ENCODE data around the gene PLCB4. TPM values are rescaled to one million over a fixed set of nuclear protein-coding genes. Genes with fewer than 3 reads are reported as not detected.

The PLCB4 gene
- total and polyA plus RNA-seq, 7 donors, result 9.7 to 21.0 (median 12.4) TPM

DNA sequence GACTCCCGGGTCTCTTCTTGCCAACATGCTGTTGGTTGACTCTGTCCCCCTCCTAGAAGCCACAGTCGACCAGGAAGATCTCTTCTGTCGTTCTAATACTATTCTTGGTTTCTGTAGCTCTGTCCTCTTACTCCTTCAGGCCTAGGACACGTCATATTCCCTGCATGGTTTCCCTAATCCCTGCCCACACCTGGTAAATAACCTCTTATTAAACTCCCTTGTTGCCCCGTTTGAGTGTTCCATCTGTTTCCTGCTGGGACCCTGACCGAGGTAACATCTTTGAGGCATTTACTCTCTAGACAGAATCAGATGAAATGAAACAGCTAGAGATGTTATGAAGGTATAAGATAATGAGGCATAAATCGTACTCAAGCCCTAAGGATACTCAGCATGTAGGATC, 68.1 kb downstream of the PLCB4 start:
- DNase-seq, result no peak
- TF ChIP-seq POLR2A (IDR thresholded peaks at IDR 0.05), result no peak
- no peak for TF ChIP-seq EP300 (IDR thresholded peaks at IDR 0.05)
- TF ChIP-seq, protein P1, sequence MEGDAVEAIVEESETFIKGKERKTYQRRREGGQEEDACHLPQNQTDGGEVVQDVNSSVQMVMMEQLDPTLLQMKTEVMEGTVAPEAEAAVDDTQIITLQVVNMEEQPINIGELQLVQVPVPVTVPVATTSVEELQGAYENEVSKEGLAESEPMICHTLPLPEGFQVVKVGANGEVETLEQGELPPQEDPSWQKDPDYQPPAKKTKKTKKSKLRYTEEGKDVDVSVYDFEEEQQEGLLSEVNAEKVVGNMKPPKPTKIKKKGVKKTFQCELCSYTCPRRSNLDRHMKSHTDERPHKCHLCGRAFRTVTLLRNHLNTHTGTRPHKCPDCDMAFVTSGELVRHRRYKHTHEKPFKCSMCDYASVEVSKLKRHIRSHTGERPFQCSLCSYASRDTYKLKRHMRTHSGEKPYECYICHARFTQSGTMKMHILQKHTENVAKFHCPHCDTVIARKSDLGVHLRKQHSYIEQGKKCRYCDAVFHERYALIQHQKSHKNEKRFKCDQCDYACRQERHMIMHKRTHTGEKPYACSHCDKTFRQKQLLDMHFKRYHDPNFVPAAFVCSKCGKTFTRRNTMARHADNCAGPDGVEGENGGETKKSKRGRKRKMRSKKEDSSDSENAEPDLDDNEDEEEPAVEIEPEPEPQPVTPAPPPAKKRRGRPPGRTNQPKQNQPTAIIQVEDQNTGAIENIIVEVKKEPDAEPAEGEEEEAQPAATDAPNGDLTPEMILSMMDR (IDR thresholded peaks at IDR 0.05), result no peak
- TF ChIP-seq POLR2AphosphoS5 (IDR thresholded peaks at IDR 0.05), result no peak
- intact Hi-C loops (cut with DNase I), result no loop called here

DNA sequence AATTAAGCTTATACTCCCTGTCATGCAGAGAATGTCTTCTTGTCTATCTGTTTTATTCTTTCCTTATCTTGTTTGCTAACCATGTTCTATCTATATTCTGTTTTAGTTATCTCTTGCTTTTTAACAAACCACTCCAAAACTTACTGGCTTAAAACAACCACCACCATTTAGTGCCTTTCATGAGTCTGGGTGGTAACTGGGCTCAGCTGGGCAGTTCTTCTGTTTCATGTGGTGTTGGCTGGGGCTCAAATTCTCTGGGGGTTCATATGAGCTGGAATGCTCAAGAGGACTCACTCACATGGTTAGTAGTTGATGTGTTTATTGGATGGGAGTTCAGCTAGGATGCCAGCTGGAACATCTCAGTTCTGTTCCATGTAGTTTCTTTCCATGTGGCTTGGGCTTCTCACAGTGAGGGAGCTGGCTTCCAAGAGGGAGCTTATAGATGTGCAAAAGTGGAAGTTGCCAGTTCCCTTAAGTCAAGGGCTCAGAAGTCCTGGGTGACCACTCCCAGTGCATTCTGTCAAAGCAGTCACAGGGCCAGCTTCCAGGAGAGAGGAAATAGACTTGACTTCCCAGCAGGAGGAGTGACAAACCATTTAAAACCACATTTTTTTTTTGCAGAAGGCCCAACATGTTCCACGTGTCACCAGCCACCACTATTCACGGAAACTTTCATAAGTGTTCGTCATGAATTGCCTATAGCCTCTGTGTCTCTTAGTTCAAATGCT, 70.4 kb downstream of the PLCB4 start:
- intact Hi-C loops (cut with DNase I), result no loop called here
- Histone ChIP-seq H3K36me3 (no peaks in the 10 kb centered on the region), H3K27ac (no peak overlapping the region), H3K9me3 (peaks cover 0 to 5% (median 0%) of the 10 kb centered on the region in 4 donors), H3K4me3 (no peak overlapping the region), H3K27me3 (no peaks in the 10 kb centered on the region), H3K4me1 (peaks cover 0 to 7% (median 0%) of the 10 kb centered on the region in 4 donors)
- no peak for DNase-seq
- TF ChIP-seq, protein P1 (IDR thresholded peaks at IDR 0.05), result no peak
- TF ChIP-seq EP300 (IDR thresholded peaks at IDR 0.05), result no peak
- TF ChIP-seq POLR2A (IDR thresholded peaks at IDR 0.05), result no peak
- no peak for TF ChIP-seq POLR2AphosphoS5 (IDR thresholded peaks at IDR 0.05)
- WGBS, 2 donors, result 89 to 96% methylated on average over 3 of the region's 3 CpGs

More for the DNA sequence above, 68.1 kb downstream of the PLCB4 start:
- 59 to 85% methylated on average over 7 of the region's 7 CpGs for WGBS, 2 donors
- Histone ChIP-seq H3K9me3 (peaks cover 0 to 5% (median 2%) of the 10 kb centered on the region in 4 donors), H3K27ac (no peak overlapping the region), H3K4me3 (no peak overlapping the region), H3K27me3 (no peaks in the 10 kb centered on the region), H3K4me1 (no peaks in the 10 kb centered on the region), H3K36me3 (no peaks in the 10 kb centered on the region)

DNA sequence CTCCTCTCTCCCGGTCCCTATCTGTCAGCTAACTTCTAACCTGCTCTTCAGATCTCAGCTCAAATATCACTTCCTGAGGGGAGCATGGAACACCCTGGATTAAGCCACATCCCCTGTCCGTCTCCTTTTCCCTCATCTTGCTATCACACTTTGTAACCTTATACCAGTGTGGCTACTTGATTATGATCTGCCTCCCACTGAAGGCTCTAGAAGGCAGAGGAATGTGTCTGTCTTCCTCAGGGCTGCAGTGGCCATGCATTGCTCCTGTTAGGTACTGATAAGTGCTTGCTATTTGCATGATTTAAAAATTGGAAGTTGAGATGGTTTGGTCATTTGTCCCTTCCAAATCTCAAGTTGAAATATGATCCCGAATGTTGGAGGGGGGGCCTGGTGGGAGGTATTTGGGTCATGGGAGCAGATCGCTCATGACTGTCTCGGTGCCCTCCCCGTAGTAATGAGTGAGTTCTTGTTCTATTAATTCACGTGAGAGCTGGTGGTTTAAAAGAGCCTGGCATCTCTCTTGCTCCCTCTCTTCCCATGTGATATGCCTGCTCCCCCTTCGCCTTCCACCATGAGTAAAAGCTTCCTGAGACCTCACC, 71.4 kb downstream of the PLCB4 start:
- Histone ChIP-seq H3K27ac (no peak overlapping the region), H3K4me3 (no peak overlapping the region), H3K9me3 (peaks cover 0 to 5% (median 0%) of the 10 kb centered on the region in 4 donors), H3K36me3 (no peaks in the 10 kb centered on the region), H3K4me1 (peaks cover 0 to 7% (median 0%) of the 10 kb centered on the region in 4 donors), H3K27me3 (no peaks in the 10 kb centered on the region)
- DNase-seq, result no peak
- 93 to 94% methylated on average over 8 of the region's 8 CpGs for WGBS, 2 donors
- intact Hi-C loops (cut with DNase I), result no loop called here
- TF ChIP-seq POLR2A (IDR thresholded peaks at IDR 0.05) (no peak), EP300 (IDR thresholded peaks at IDR 0.05) (no peak), POLR2AphosphoS5 (IDR thresholded peaks at IDR 0.05) (no peak)
- TF ChIP-seq, protein P1 (IDR thresholded peaks at IDR 0.05), result no peak

DNA sequence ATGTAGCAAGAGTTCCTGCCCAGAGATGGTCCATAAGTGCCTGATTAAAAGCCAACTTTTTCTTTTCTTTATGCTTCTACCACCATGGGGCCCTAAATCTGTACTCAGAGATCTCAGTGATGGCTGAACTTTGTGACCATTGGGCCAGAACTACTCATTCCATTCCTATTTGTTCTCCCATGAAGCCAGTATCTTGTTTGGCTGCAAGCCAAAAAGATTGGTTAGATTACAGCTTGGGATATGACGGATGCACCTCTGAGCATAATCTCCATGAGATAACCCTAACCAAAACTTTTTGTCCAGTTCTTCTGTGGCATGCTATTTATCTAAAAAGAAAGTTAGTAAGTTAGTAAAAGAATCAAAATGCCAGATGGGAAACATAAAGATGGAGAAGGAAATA, 72.2 kb downstream of the PLCB4 start:
- H3K4me3 ChIP-seq, result no peak overlapping the region
- peaks cover 0 to 5% (median 0%) of the 10 kb centered on the region in 4 donors for H3K9me3 ChIP-seq
- TF ChIP-seq POLR2A (IDR thresholded peaks at IDR 0.05), result no peak
- TF ChIP-seq EP300 (IDR thresholded peaks at IDR 0.05), result no peak
- no peak for TF ChIP-seq POLR2AphosphoS5 (IDR thresholded peaks at IDR 0.05)
- no peak overlapping the region for H3K27ac ChIP-seq
- H3K4me1 ChIP-seq, result peaks cover 0 to 7% (median 0%) of the 10 kb centered on the region in 4 donors
- no peak for DNase-seq
- no peaks in the 10 kb centered on the region for H3K36me3 ChIP-seq
- WGBS, 2 donors, result 80 to 93% methylated on average over 1 of the region's 1 CpG
- no peaks in the 10 kb centered on the region for H3K27me3 ChIP-seq
- intact Hi-C loops (cut with DNase I), result no loop called here

DNA sequence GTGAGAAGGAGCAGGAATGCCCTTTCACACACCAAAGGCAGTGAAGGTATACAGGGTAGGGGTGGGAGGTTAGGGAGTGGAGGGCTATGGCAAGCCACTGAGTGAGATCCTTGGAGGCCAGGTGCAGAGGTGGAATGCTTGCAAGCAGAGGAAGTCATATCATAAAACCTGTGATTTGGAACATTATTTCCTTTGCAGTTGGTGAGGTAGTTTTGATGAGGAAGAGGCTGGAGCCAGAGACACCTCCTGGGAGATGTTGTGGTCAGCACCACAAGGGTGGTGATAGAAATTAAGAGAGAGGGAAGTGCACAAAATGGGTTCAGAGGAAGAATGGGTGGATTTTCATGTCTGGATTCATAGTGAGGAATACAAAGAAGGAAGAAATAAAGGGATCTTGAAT, 73.0 kb downstream of the PLCB4 start:
- Histone ChIP-seq H3K36me3 (no peaks in the 10 kb centered on the region), H3K27ac (no peak overlapping the region), H3K9me3 (peaks cover 0 to 5% (median 0%) of the 10 kb centered on the region in 4 donors), H3K27me3 (no peaks in the 10 kb centered on the region), H3K4me1 (peaks cover 0 to 7% (median 0%) of the 10 kb centered on the region in 4 donors), H3K4me3 (no peak overlapping the region)
- TF ChIP-seq POLR2A (IDR thresholded peaks at IDR 0.05) (no peak), EP300 (IDR thresholded peaks at IDR 0.05) (no peak), POLR2AphosphoS5 (IDR thresholded peaks at IDR 0.05) (no peak)
- TF ChIP-seq, protein P1 (IDR thresholded peaks at IDR 0.05), result no peak
- intact Hi-C loops (cut with DNase I), result no loop called here
- DNase-seq, result no peak
